GM12892 (cell line): ENCODE data around the gene WDFY2.

ENCODE experiments used
- POLR2A ChIP-seq: IDR thresholded peaks from 2 replicates; pipeline ENCODE4 v1.6.1; 2011; ENCODE audit warnings: low read depth, low read length, control low read depth
- POLR2AphosphoS5 ChIP-seq: IDR thresholded peaks from 2 replicates; pipeline ENCODE4 v1.6.1; 2011; ENCODE audit warnings: low read depth, low read length, control low read depth

DNA sequence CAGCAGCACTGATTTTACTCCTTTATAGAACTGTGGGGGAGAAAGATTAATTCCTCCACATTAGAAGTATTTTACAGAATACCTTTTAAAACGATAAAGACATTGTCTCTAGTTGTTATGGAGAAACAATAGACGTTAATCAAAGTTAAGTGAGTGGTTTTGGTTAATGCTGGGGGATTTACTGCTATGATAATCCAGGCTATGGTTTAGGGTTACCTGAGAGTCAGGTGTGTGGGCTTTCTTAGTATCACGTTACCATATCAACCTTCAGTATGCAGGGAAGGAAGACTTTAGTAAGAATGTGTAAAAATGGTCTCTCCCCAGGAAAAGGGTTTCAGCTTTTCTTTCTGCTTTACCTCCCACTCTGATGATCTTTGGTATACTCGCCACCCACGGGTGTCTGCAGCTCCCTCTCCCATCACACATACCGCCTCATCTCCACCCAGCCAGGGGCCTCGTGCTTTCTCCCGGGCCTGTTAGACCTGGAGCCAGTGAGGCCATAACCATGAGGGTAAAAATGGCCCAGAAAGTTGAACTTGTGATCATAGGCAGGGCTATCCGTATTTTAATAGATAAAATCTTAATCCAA is 45.6 kb upstream of the WDFY2 start:
- TF ChIP-seq POLR2A (no peak), POLR2AphosphoS5 (no peak)
